WI38 (cell line): Measurements from ENCODE around the gene CPXM2.

Source experiments
- H3K4me3 ChIP-seq: 2 replicates; pipeline ENCODE4 v1.5.1; 2011; ENCODE audit warnings: low read depth, mild to moderate bottlenecking, control low read depth, low read length
- TF ChIP-seq, protein P1 (sequence below): IDR thresholded peaks from 2 replicates; pipeline ENCODE4 v1.5.1; 2012; ENCODE audit warnings: low read depth, mild to moderate bottlenecking, control low read depth, low read length

Gene CPXM2

DNA sequence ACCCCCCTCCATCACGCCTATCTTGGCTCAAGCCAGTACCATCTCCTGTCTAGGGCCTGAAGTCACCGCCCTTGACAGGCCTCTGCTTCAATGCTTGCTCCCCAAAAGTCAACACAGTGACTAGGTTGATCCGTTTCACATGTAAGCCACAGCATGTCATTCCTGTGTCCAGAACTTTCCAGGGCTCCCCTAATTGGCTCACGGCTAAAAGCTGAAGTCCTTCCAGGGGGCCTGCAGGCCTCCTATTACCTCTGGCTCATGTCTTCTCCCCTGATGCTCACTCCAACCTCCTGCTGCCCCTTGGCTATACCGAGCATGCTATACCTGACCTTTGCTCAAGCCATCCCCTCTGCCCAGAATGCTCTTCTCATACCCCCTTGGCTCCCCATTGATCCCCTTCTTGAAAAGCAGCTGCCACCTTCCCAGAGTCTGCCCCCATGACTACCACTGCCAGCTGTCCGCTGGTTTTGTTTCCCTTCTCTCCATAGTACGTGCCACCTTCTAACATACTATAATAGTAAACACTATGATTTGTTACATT lies 39.1 kb downstream of the CPXM2 start:
- H3K4me3 ChIP-seq = no peak overlapping the region
- TF ChIP-seq, protein P1, sequence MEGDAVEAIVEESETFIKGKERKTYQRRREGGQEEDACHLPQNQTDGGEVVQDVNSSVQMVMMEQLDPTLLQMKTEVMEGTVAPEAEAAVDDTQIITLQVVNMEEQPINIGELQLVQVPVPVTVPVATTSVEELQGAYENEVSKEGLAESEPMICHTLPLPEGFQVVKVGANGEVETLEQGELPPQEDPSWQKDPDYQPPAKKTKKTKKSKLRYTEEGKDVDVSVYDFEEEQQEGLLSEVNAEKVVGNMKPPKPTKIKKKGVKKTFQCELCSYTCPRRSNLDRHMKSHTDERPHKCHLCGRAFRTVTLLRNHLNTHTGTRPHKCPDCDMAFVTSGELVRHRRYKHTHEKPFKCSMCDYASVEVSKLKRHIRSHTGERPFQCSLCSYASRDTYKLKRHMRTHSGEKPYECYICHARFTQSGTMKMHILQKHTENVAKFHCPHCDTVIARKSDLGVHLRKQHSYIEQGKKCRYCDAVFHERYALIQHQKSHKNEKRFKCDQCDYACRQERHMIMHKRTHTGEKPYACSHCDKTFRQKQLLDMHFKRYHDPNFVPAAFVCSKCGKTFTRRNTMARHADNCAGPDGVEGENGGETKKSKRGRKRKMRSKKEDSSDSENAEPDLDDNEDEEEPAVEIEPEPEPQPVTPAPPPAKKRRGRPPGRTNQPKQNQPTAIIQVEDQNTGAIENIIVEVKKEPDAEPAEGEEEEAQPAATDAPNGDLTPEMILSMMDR = no peak

DNA sequence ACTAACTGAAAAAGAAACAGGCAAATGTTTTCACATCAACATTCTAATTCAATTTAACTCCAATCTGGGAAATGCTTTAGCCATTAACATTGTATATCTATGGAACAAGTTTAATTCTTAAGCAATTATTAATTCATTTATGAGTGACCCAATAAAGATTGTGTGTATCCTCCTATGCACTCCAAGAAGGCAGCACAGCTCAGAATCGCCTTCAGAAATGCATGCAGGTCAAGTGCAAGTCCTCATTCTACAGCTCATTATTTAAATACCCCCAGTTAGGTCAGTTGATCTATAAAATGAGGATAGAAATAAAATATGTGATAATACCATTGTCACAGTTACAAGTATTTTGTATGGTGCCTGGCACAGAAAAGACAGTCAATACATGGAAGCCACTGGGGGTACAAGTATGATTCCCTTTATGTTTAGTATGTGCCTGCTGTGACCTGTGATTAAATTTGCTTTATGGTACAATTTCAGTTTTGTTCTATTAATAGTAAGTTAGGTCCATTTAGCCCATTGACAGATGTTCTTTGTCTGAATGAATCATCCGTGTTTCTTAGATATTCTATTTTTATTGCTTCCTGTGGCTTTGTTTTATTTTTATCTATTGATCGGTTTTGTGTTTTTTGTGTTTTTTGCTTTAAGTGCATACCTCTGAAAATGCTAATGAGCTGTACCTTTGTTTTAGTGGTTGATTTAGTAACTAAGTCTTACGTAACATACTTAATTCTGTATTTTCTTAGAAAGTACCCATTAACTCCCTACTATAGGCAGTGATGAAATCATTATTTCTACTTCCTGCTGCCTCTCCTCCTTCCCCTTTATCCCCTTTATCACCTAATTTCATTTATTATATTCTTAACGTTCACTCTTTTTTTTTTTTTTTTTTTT lies 42.8 kb downstream of the CPXM2 start:
- H3K4me3 ChIP-seq = no peak overlapping the region
- TF ChIP-seq, protein P1 = no peak

DNA sequence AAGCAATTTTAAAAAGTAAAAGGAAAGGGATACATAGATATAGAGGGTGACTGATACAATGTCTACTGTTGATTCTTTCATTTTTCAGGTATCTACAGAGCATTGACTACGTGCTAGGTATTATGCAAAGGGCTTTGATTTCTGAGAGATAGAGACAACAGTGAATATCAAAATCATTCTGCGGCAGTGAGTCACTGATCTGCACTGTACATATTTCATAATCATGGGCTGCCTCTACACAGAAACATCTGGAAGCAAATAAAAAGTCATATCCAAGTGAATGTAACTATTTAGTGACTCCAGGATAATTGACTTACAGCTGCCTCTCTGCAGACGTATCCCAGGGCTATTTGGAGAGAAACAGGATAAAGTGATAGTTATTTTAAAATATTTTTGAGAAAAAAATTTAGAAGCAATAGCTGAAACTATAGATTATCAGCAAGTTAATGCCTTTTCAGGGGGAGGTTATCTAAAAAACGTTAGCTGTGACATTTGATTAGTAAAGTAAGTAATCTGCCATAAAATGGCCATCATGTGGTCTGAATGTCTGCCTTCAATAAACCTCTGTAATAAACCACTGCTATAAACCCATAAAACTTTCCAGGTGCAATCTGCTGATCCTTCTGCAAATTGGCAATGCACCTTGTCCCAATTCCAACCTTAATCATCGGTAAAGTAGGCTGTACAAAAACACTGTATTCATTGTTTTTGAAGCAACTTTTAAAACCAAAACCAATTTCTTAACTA lies 43.7 kb downstream of the CPXM2 start:
- TF ChIP-seq, protein P1 = no peak
- H3K4me3 ChIP-seq = no peak overlapping the region

DNA sequence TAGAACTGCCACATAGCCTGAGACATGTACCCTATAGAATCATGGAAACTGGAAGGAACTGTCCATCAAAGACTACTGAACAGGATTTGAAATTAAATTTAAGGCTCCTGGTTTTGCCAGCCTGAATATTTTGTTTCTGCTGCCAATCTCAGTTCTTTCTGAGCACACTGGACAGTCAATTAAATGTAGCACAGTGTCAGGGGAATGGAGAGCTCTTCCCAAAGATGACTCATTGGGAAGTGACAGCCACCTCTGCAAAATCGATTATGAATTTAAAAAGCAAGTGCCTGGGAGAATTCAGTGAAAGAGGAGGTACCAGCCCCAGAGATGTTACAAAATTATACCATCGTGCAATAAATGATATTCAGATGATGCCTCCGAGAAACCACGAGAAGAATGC lies 47.8 kb downstream of the CPXM2 start:
- H3K4me3 ChIP-seq = no peak overlapping the region
- TF ChIP-seq, protein P1 = no peak

DNA sequence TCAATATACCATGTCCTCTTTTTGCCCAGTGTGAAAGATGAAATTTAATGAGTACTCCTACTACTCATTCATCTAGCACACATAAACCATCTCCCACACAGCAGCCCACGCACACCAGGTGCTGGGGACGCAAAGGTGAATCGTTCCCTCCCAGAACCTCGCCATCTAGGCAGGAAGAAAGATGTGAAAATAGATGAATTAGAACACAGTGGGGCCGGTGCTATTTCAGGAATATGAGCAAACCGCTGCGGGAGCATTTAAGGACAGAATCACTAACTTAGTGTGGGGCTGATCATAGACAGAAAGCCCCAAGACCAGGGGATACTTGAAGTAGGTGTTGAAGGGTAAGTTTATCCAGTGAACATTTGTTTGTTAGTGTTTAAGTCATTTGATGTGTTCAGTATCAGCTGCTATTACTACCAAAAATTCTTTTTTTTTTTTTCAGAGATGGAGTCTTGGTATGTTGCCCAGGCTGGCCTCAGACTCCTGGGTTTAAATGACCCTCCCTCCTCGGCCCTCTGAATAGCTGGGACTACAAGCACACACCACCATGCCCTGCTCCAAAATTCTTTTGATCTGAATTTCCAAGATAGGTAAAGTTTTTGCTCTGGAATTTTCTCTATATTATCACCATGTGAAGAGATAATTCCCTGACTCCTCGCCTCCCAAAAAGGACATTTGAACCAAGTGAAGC lies 48.8 kb downstream of the CPXM2 start:
- TF ChIP-seq, protein P1 = no peak

DNA sequence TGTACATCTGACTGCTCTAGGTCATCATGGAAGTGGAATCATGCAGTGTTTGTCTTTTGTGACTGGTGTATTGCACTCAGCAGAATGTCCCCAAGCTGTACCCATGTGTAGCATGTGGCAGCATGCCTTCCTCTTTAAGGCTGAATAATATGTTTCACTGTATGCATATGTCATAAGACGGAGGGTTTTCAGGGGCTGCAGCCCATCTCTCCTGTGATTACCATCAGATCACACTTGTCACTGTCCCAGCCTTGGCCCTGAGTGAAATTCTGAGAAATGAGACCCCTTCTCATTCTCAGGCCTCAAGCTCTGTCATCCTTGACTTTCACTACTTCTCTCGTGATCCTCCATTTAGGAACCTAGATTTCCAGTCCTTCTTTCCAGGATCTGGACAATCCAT lies 50.0 kb downstream of the CPXM2 start:
- H3K4me3 ChIP-seq = no peak overlapping the region
- TF ChIP-seq, protein P1 = no peak

More for the DNA sequence above, 48.8 kb downstream of the CPXM2 start:
- H3K4me3 ChIP-seq = no peak overlapping the region
